Body of pancreas (tissue), 4 donors: ENCODE data around the gene CPNE1.

ENCODE experiments used
- CTCF ChIP-seq, 7 experiments: fragments of 450-650 bp in 4 of 7; fragments of 200-600 bp in 3 of 7; sonication (generic) in 3 of 7; IDR thresholded peaks; one replicate each; pipeline ENCODE4 v1.5.1; 2016 to 2019; ENCODE audit warnings: antibody characterized with exemption in 7 of 7
- POLR2A ChIP-seq, 3 donors: fragments of 450-650 bp; IDR thresholded peaks; one replicate each; pipeline ENCODE4 v1.6.1; 2016; ENCODE audit warnings: antibody characterized with exemption in 3 of 3, mild to moderate bottlenecking in 2 of 3

GRCh38 chr20:35680452-35681183 lies 15.9 kb upstream of the CPNE1 start:
- no peak for TF ChIP-seq CTCF (IDR thresholded peaks at IDR 0.05)
- no peak for TF ChIP-seq POLR2A (IDR thresholded peaks at IDR 0.05)
